H54 (cell line): ENCODE measurements around the gene IRF8.
"Not testable (repeated sequence)": the region's sequence is repeated elsewhere in the genome, so short reads cannot be mapped to it uniquely, and the experiment has no call there.

Source experiments
- DNase-seq: peaks from one replicate; pipeline ENCODE4 v3.0.0; 2011; ENCODE audit warnings: low spot score, mixed read lengths; ENCODE audit not compliant: insufficient read length
- FAIRE-seq: peaks from 3 replicates; lab custom pipeline; 2011; peaks lifted over from hg19 to GRCh38; lab: Jason Lieb, UNC
- POLR2A ChIP-seq: IDR thresholded peaks from 2 replicates; pipeline ENCODE4 v1.6.1; 2011; ENCODE audit warnings: low read depth, mild to moderate bottlenecking, low read length

IRF8 gene

DNA sequence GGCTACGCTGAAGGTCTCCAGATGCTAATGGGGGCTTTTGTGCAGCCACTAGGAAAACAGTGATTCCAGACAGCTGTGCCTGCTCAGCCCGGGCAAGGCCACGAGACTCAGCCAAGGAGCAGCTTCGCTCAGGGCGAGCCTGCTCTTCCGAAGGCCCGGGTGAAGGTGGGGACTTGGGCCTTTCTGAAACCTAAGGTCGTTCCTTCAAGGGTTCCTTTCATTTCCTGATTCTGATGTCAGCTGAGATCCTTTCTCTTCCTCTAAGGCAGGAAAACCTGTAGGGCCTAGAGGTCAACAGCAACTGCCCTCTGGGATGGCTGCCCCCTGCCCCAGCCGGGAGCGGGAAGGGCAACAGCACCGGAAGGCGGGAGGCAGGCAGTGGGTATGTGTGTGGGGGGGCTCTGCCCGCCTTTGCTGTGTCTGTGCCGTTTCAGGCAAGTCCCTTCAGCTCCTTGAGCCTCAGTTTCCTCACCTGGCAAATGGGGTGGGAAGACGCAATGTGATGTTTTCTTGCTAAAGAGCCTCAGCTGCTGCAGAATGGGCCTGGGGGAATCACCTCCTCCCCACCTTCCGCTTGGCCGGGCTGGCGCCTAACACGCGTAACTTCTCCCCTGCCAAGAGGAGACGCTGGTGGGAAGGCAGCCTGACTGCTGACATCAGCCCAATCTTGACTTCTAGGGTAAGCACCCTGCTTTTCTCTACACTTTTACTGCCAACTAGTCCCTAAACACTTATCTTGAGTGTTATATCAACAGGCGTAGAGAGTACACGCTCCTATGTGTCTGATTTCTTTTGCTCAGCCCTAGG, 32.8 kb downstream of the IRF8 start:
- DNase-seq, result no peak
- no peak for TF ChIP-seq POLR2A
- no peak for FAIRE-seq

DNA sequence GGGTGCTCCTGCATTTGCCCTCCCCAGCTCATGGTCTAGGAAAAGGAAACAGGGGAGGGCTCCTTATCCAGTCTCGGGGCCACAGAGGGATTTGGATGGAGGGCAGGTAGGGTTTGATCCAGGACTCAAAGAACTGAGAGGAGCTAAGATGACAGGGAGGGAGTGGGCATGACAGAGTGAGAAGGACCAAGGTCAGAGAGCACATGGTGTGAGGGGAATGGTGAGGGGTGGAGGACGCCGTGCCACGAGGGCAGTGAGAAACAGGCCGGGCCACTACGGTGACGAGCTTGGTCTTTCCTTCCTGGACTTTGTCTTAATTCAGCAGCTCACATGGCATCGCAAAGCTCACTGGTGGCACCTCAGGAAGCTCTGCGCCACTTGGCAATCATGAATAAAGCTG, 35.2 kb downstream of the IRF8 start:
- TF ChIP-seq POLR2A, result no peak
- FAIRE-seq (no peak), DNase-seq (no peak)

DNA sequence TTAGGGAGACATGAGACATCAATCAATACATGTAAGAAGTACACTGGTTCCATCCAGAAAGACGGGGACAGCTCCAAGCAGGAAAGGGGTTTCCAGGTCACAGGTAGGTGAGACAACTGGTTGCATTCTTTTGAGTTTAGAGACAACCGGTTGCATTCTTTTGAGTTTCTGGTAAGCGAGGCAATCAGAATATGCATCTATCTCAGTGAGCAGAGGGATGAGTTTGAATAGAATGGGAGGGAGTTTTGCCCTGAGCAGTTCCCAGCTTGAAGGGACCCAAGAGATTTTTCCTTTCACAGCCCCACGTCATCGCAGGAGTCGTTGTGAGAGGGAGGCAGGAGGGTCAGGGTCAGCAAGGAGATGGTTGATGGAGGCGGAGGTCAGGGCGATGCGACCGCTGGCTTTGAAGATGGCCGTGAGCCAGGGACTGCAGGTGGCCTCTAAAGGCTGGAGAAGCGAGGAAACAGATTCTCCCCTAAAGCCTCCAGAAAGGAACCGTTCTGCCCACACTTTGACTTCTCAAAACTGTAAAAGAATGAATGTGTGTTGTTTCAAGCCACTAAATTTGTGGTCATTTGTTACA, 36.5 kb downstream of the IRF8 start:
- DNase-seq, result no peak
- TF ChIP-seq POLR2A, result no peak
- no peak for FAIRE-seq

DNA sequence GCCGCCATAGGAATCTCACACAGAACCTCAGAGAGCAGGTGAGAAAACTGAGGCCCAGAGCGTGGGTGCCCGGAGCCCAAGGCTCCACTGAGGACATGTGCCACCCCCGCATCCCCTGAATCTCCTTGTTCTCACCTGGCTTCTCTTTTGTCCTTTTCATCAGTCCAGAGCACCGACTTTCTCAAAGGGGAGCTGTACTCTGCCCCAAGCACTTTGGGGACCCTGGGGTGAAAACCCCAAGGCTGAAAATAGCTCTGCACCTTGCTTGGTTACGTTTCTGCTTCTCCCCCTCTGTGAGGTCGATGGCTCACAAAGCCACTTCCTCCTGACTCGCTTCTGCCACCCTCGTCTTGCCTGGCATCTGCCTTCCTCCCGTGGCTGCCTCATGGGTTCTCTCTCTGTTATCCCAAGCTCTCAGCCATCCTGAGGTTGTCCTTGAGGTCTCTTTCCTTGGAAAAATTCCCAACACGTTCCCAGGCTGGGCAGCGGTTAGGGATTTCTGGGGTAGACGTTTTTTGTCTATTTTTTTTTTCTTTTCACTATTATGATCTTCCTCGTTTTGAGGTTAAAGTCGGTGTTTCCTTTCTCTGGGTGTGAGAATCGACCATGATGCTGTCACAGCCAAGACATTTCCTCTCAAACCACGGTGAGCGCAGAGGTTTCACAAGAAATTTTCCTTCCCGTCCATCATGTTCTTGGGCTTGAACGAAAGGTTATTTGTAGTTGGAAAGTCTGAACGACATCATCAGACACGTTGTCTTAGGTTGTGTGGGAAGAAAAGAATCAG, 37.2 kb downstream of the IRF8 start:
- DNase-seq (no peak), FAIRE-seq (no peak)
- TF ChIP-seq POLR2A, result no peak

DNA sequence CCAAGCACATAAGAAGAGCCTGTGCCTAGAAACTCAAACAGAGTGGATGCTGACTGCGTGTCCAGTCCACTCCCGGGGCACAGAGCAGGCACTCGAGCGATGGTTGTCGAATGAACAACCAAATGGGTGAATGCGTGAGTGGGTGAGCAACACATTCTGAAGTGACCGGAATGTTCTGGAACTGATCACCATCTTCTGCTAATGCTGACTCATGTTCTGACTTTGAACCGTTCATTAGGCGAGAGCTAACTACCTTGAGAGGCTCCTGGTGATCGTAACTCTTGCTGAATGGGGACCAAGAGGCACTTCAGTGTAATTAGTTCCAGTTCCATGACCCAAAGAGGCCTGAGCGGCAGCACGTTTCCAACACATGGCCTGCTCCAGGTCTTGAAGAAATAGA, 37.9 kb downstream of the IRF8 start:
- no peak for TF ChIP-seq POLR2A
- FAIRE-seq (no peak), DNase-seq (no peak)

DNA sequence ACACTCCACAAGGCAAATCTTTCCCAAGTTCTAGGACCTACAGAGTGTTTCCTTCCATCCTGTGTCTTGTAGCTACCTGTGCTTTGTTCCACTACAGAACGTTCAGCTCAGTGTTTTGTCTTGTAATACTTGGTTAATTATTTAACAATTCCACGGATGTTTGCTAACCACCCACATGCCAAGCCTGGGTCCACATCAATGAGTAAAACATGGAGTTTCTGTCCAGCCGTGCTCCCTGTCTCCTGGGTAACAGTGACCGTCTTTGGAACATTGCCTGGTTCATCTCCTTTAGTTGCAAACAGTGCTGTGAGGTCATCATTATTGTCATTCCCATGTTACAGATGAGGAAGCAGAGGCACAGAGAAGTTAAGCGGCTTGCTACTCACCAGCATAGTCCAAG, 41.3 kb downstream of the IRF8 start:
- DNase-seq (no peak), FAIRE-seq (no peak)
- TF ChIP-seq POLR2A, result no peak

DNA sequence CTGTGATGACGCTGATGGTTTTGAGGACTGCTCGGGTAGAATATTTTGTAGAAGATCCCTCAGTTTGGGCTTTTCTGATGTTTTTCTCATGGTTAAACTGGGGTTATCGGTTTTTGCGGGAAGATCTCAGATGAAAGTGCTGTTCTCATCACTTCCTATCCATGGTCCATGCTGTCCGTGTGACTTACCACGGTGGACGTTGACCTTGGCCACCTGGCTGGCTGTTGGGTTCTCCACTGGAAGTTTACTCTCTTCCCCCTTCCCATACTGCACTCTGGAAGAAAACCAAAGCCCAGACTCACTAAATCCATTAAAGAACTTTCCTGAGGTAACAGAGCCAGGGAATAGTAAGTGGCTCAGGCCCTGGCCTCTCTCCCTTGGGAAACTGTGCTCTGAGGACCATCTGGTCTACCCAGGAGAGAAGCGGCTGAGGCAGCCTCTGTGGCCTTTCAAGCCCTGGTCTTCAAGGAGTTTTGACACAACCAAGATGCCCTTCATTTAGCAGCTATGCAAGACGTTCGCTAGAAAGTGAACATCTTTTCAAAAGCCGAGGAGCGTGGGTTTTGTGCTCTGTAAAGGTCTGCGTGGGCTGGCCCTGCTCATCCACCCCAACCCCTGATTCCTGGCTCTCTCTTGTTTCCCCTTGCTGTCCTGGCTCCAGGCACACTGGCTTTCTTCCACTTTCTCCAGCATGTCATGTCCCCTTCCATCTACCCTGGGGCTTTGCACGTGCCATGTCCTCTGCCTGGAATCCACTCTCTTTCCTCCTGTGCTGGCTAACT, 43.1 kb downstream of the IRF8 start:
- no peak for TF ChIP-seq POLR2A
- FAIRE-seq, result no peak

DNA sequence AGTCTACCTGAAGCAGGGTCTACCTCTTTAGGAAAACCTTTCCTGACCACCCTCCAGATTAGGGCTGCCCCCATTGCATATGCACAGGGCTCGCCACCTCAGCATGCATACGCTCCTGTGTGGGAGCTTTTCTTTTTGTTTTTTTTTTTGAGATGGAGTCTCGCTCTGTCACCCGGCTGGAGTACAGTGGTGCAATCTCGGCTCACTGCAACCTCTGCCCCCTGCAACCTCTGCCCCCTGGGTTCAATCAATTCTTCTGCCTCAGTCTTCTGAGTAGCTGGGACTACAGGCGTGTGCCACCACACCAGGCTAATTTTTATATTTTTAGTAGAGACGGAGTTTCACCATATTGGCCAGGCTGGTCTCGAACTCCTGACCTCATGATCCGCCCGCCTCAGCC, 43.7 kb downstream of the IRF8 start:
- not testable (repeated sequence) for DNase-seq, FAIRE-seq

More for the DNA sequence above, 43.1 kb downstream of the IRF8 start:
- DNase-seq, result no peak

DNA sequence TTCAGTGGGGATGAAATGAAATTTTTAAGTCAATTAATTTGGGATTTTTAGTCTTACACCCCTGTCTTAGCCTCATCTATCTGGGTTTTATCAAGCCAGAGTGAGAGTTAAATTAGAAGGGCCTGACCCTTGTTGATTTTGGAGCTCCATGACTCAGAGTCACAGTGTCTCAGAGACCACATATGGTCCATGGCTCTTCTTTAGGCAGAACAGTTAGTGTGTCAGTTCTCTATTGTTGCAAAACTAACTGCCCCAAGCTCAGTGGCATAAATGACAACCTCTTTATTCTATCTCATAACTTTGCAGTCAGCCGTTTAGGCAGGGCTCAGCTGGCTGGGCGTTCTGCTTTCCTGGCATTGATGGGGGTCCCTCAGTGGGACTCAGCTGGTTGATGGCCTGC, 44.7 kb downstream of the IRF8 start:
- no peak for TF ChIP-seq POLR2A
- FAIRE-seq (no peak), DNase-seq (no peak)

DNA sequence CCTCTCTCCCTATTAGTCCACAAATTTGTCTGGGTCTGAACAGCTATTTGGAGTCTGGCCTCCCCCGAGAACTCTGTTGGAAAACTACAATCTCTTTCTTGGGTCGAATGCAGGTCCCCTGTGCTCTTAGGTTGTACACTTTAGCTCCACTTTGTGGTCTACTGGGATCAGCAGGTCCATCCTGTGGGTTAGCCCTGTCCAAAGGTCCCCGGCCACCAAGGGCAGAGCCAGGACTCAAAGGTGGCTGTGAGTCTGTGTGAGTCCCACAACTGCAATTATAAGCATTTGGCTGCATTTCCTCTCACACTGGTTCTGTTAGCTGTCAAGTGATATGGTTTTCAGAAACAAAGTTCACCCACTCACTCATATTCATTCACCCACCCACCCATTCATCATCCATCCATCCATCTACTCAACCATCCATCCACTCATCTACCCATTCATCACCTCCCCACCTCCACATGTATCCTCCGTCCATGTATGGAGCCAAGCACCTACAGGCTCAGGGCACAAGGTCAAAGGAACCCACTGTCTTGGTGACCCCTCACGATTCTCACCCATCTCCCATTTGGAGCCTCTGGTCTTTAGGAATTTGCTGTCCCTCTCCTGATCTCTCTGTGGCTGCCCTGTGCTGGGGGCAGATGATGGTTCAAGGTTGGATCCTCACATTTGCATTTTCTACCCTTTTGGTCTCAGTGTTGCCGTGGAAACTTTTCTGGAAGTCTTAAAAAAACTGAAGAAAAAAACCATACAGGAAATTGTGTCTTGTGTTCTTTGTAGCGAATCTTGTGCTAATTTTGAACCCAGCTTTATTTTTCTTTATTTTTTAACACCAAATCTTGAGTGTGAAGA, 45.8 kb downstream of the IRF8 start:
- TF ChIP-seq POLR2A, result no peak
- no peak for FAIRE-seq
- DNase-seq, result no peak

DNA sequence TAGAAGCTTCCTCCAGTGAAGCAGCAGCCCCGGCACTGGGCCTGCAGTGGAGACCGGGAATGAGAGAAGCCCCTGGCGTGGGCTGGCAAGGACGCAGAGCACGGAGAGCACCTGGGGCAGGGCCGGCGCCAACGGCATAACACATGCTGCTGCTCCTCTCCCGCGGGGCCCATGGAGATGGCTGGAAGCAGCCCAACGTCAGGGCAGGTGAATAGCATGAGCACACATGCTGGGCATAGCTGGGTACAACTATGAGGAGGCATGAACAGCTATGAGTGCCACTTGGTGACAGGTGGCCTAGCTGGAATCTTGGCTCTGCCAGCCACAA, 46.4 kb downstream of the IRF8 start:
- DNase-seq (no peak), FAIRE-seq (no peak)
- no peak for TF ChIP-seq POLR2A

DNA sequence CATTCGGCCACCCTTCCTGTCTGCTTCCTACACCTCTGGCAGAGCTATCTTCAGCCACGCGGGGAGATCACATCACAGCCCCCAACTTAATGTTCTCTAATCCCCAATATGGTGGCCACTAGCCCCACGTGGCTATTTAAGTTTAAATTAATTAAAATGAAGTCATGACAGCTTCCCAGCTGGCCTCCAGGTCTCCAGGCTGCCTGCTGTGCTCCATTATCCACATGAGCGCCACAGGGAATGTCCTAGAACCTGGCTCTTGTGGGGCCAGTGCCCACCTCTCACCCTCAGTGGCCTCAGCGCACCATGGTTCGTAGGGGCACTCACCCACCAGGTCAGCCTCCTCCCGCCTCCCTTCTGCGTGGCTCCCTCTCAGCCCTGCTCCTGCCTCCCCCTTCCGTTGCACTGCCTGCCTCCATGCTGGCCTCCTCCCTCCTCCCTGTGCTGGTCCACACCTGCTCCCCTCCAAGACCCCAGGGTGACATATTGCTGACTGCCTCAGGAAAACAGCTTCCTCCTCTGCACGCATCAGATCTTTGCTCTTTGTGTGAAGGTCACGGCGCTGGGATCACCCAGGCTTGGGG, 47.7 kb downstream of the IRF8 start:
- DNase-seq, result no peak
- no peak for TF ChIP-seq POLR2A
- FAIRE-seq, result no peak
